Measurements from ENCODE around the gene APOLD1. TPM values are rescaled to one million over a fixed set of nuclear protein-coding genes. Genes with fewer than 3 reads are reported as not detected.
A peak's percentile ranks its signal among the peaks of the same experiment; 100 is the strongest.
"Not testable (repeated sequence)": the region's sequence is repeated elsewhere in the genome, so short reads cannot be mapped to it uniquely, and the experiment has no call there.

APOLD1 gene
- polyA plus RNA-seq, 2 of the 4 experiments (the other 2 are of a cell fraction), result 0.44 to 1.3 TPM

GRCh38 chr12:12819752-12820311, 34.4 kb downstream of the APOLD1 start (continued):
- TF ChIP-seq CTCF (IDR thresholded peaks at IDR 0.05) (no peak), CBX2 (IDR thresholded peaks at IDR 0.05; ENCODE audit: borderline replicate concordance, low read depth) (no peak), EP300 (IDR thresholded peaks at IDR 0.05) (peak in 1 of 2 experiments; percentile 52; a peak in 1 of 5 replicates), KDM1A (IDR thresholded peaks at IDR 0.05; ENCODE audit: low read depth) (no peak), FOXS1 (CRISPR knock-in tag; IDR thresholded peaks at IDR 0.05) (no peak), RARB (CRISPR knock-in tag; IDR thresholded peaks at IDR 0.05) (0 out of 2 replicates have a peak, but pooled peaks have one; percentile 24), NPAS2 (CRISPR knock-in tag; IDR thresholded peaks at IDR 0.05; ENCODE audit: borderline replicate concordance) (no peak), JUN (IDR thresholded peaks at IDR 0.05) (0 out of 5 replicates have a peak, but pooled peaks of 1 of the 2 experiments have one; percentile 28), ELK1 (IDR thresholded peaks at IDR 0.05; ENCODE audit: low read depth, low read length) (no peak), ZC3H11A (IDR thresholded peaks at IDR 0.05) (no peak), CEBPB (IDR thresholded peaks at IDR 0.05) (peak in 1 of 2 experiments; percentile 74; a peak in 1 of 4 replicates), REST (IDR thresholded peaks at IDR 0.05) (no peak), FOSL2 (IDR thresholded peaks at IDR 0.05) (no peak), FOSL2 (CRISPR knock-in tag; IDR thresholded peaks at IDR 0.05) (peak; percentile 70), FOSB (CRISPR knock-in tag; IDR thresholded peaks at IDR 0.05) (no peak)

- not testable (repeated sequence) for H3K9me3 ChIP-seq; DNase-seq (ENCODE audit: low read depth in 1 of 2, low spot score in 1 of 2); H3K4me3 ChIP-seq; FAIRE-seq
- peak overlapping the region; percentile 59 for H3K4me2 ChIP-seq
- ChIA-PET POLR2A (interaction anchor here (1.1 to 1.8 kb wide), 2 partner anchors 15 to 33 kb away, joined by 3 to 5 read pairs; no protein-coding TSS in a partner anchor), CTCF (interaction anchor here (0.6 to 9.0 kb wide), 9 partner anchors 8 to 340 kb away, joined by 3 to 78 read pairs (median 4); partner anchors contain the start of gene GPRC5A)
- 97% methylated on average over 11 of the region's 11 CpGs for WGBS (ENCODE audit: missing lambda C conversion rate)
- H3K27ac ChIP-seq, result peak overlapping the region; percentile 59 to 74
- peaks cover 73% of the 10 kb centered on the region for H3K4me1 ChIP-seq
- ATAC-seq, result peak in 1 of 2 experiments; percentile 6; a peak in 1 of 6 replicates
These were observed 34.9 kb downstream of the APOLD1 start for GRCh38 chr12:12820376-12820775.

- DNase-seq (ENCODE audit: low read depth in 1 of 2, low spot score in 1 of 2) (no peak), ATAC-seq (no peak), FAIRE-seq (no peak)
- Histone ChIP-seq H3K27ac (peak overlapping the region in 1 of 2 experiments; percentile 74; a peak in 2 of 6 replicates), H3K4me1 (peaks cover 64% of the 10 kb centered on the region), H3K4me3 (no peak overlapping the region), H3K4me2 (no peak overlapping the region; the same call in 2 of the 3 replicates), H3K9me3 (no peaks in the 10 kb centered on the region)
- ChIA-PET CTCF (interaction anchor here (1.2 to 9.0 kb wide), 7 partner anchors 8 to 69 kb away, joined by 3 to 78 read pairs (median 6); partner anchors contain the start of genes DDX47 and GPRC5A), POLR2A (no interaction called here)
- WGBS (ENCODE audit: missing lambda C conversion rate), result 94% methylated on average over 6 of the region's 6 CpGs
- TF ChIP-seq HOXA7 (CRISPR knock-in tag; IDR thresholded peaks at IDR 0.05) (no peak), BHLHE40 (IDR thresholded peaks at IDR 0.05; ENCODE audit: low read depth, low read length) (no peak), CEBPB (IDR thresholded peaks at IDR 0.05) (no peak), POLR2A (IDR thresholded peaks at IDR 0.05; ENCODE audit: low read length) (no peak), MYC (IDR thresholded peaks at IDR 0.05; ENCODE audit: borderline replicate concordance, low read length) (no peak), ZC3H11A (IDR thresholded peaks at IDR 0.05) (no peak), RARB (CRISPR knock-in tag; IDR thresholded peaks at IDR 0.05) (no peak), FOXS1 (CRISPR knock-in tag; IDR thresholded peaks at IDR 0.05) (no peak), FOSB (CRISPR knock-in tag; IDR thresholded peaks at IDR 0.05) (no peak), MAFK (IDR thresholded peaks at IDR 0.05; ENCODE audit: partially characterized antibody) (no peak), POLR2AphosphoS2 (conservative IDR thresholded peaks at IDR 0.05; ENCODE audit: low read length) (no peak), PHF8 (IDR thresholded peaks at IDR 0.05; ENCODE audit: borderline replicate concordance, low read depth) (no peak), HOXB13 (CRISPR knock-in tag; IDR thresholded peaks at IDR 0.05; ENCODE audit: low read depth) (no peak), GATA3 (IDR thresholded peaks at IDR 0.05; ENCODE audit: borderline replicate concordance) (no peak), REST (IDR thresholded peaks at IDR 0.05) (no peak)
These were observed 36.5 kb downstream of the APOLD1 start for GRCh38 chr12:12821975-12822374.
